ENCODE measurements around the gene NFE2. TPM values are rescaled to one million over a fixed set of nuclear protein-coding genes. Genes with fewer than 3 reads are reported as not detected.

NFE2 gene
- total RNA-seq, 6 experiments from 2014 or later, result 0.46 to 2.8 (median 0.99) TPM

- Histone ChIP-seq H3K4me1 (peaks cover 0 to 38% (median 9%) of the 10 kb centered on the region in 4 donors), H3K36me3 (peaks cover 0 to 32% (median 15%) of the 10 kb centered on the region in 4 donors), H3K9me3 (no peaks in the 10 kb centered on the region), H3K4me3 (no peak overlapping the region), H3K27ac (no peak overlapping the region), H3K27me3 (no peaks in the 10 kb centered on the region)
- ATAC-seq, result no peak
- intact Hi-C loops (cut with DNase I), result no loop called here
- WGBS (ENCODE audit: insufficient coverage, low coverage, low lambda C conversion rate, missing lambda C conversion rate), result 94% methylated on average over 2 of the region's 4 CpGs
- no peak for TF ChIP-seq CTCF (IDR thresholded peaks at IDR 0.05)
- TF ChIP-seq POLR2A (IDR thresholded peaks at IDR 0.05), result no peak
- DNase-seq, result no peak
Observed at GRCh38 chr12:54338698-54339296, 38.0 kb upstream of the NFE2 start.

DNA sequence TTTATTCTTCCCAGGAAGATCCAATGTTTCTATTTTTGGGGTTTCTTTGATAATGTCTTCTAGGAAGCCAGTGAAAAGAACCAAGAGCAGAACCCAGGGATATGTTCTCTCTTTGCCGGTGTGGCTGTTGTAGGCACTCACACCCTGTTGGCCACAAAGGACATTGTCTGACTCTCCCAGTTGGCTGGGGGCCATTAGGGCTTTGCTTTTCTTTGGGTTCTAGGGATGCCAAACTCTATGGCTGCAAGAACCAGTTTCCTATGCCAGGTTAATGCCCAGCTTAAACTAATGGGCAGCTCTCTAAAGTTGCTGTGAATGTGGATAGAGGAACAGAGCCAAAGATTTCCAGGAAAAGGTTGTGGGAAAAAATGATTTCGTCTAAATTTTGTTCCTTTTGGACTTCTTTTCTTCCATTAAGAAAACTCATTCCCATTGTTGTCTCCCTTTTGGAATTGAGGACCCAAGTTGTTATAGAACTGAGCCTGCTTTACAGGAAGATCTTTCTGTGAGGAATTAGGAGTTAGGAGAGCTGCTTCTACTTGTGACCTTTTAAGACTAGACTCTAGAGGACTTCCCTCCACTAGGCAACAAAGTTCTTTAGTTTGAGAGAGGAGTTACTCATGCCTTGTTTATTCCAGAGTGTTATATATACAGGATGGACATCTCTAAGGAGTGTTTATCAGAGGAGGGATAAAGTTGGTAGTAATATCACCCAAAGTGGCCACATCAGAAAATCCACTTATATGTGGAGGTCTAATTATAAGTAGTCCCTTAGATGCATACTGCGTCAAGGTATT lies 37.2 kb upstream of the NFE2 start:
- peak in 3 of 4 donors; percentile 41 to 54 (median 50) for ATAC-seq
- Histone ChIP-seq H3K4me3 (no peak overlapping the region), H3K27ac (no peak overlapping the region), H3K9me3 (no peaks in the 10 kb centered on the region), H3K4me1 (peaks cover 0 to 38% (median 9%) of the 10 kb centered on the region in 4 donors), H3K36me3 (peaks cover 0 to 24% (median 11%) of the 10 kb centered on the region in 4 donors), H3K27me3 (no peaks in the 10 kb centered on the region)
- WGBS (ENCODE audit: insufficient coverage, low coverage, low lambda C conversion rate, missing lambda C conversion rate), result 62% methylated on average over 3 of the region's 3 CpGs
- intact Hi-C loops (cut with DNase I), result no loop called here
- DNase-seq, result no peak
- no peak for TF ChIP-seq POLR2A (IDR thresholded peaks at IDR 0.05)
- TF ChIP-seq CTCF (IDR thresholded peaks at IDR 0.05), result no peak

GRCh38 chr12:54337280-54337842 lies 36.5 kb upstream of the NFE2 start:
- H3K9me3 ChIP-seq, result no peaks in the 10 kb centered on the region
- peaks cover 0 to 17% (median 7%) of the 10 kb centered on the region in 4 donors for H3K36me3 ChIP-seq
- TF ChIP-seq POLR2A (IDR thresholded peaks at IDR 0.05), result no peak
- peak in 2 of 4 donors; percentile 6 to 29 for TF ChIP-seq CTCF (IDR thresholded peaks at IDR 0.05)
- 54% methylated on average over 3 of the region's 3 CpGs for WGBS (ENCODE audit: insufficient coverage, low coverage, low lambda C conversion rate, missing lambda C conversion rate)
- DNase-seq, result no peak
- H3K4me1 ChIP-seq, result peaks cover 0 to 38% (median 9%) of the 10 kb centered on the region in 4 donors
- peak; percentile 48 to 75 (median 65) for ATAC-seq
- no peak overlapping the region for H3K27ac ChIP-seq
- H3K4me3 ChIP-seq, result no peak overlapping the region
- intact Hi-C loops (cut with DNase I), result no loop called here
- H3K27me3 ChIP-seq, result no peaks in the 10 kb centered on the region

DNA sequence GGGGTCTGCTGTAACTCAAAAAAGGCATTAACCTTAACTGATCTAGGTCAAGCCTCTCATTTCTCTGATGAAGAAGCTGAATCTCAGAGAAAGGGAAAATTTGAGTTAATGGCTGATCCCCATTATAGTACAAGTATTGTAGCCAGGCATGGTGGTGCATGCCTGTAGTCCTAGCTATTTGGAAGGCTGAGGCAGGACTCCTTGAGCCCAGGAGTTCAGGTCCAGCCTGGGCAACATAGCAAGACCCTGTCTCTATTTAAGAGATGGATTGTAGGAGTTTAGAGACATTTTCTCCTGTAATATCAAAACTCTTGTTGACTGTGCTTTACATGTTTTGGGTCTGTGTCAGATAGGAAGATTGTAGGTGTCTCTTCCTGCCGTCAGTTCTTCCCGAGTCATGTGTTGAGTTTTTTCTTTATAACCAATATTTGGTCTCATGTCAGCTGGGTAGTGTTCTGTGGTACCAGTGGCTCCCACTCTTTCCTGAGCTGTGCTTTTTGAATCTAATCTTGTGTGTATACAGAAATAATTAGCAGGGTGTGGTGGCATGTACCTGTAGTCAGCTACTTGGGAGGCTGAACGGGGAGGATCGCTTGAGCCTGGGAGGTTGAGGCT lies 32.7 kb upstream of the NFE2 start:
- ATAC-seq, result no peak
- no peak for DNase-seq
- Histone ChIP-seq H3K9me3 (no peaks in the 10 kb centered on the region), H3K27me3 (no peaks in the 10 kb centered on the region), H3K4me1 (peaks cover 0 to 56% (median 18%) of the 10 kb centered on the region in 4 donors), H3K27ac (no peak overlapping the region), H3K4me3 (no peak overlapping the region), H3K36me3 (no peaks in the 10 kb centered on the region)
- intact Hi-C loops (cut with DNase I), result no loop called here
- WGBS (ENCODE audit: insufficient coverage, low coverage, low lambda C conversion rate, missing lambda C conversion rate), result 81% methylated on average over 4 of the region's 4 CpGs
- TF ChIP-seq POLR2A (IDR thresholded peaks at IDR 0.05), result no peak
